ENCODE results near the gene NDUFB11. TPM values are rescaled to one million over a fixed set of nuclear protein-coding genes. Genes with fewer than 3 reads are reported as not detected.

NDUFB11 gene
- total and polyA plus RNA-seq, 8 donors, result 45.3 to 408 (median 94.3) TPM

- 77 to 92% (median 86%) methylated on average over 22 to 23 of the region's 23 CpGs for WGBS, 5 donors
- intact Hi-C loops (cut with DNase I; ENCODE audit: low total_unique reads), result no loop called here
- Histone ChIP-seq H3K9me3 (no peaks in the 10 kb centered on the region), H3K4me3 (no peak overlapping the region), H3K27ac (no peak overlapping the region), H3K27me3 (peaks cover 0 to 17% (median 0%) of the 10 kb centered on the region in 3 donors), H3K4me1 (no peaks in the 10 kb centered on the region), H3K36me3 (peaks cover 41 to 100% (median 98%) of the 10 kb centered on the region in 4 donors)
- no peak for DNase-seq
- TF ChIP-seq POLR2A (IDR thresholded peaks at IDR 0.05) (no peak), CTCF (IDR thresholded peaks at IDR 0.05) (no peak)
Observed at GRCh38 chrX:47174846-47175587, 30.5 kb upstream of the NDUFB11 start.

- no peaks in the 10 kb centered on the region for H3K4me1 ChIP-seq
- no peaks in the 10 kb centered on the region for H3K9me3 ChIP-seq
- intact Hi-C loops (cut with DNase I; ENCODE audit: low total_unique reads), result no loop called here
- peaks cover 0 to 17% (median 0%) of the 10 kb centered on the region in 3 donors for H3K27me3 ChIP-seq
- 70 to 97% (median 88%) methylated on average over 7 to 12 of the region's 12 CpGs for WGBS, 5 donors
- no peak for DNase-seq
- no peak overlapping the region for H3K27ac ChIP-seq
- no peak overlapping the region for H3K4me3 ChIP-seq
- no peak for TF ChIP-seq POLR2A (IDR thresholded peaks at IDR 0.05)
- no peak for TF ChIP-seq EP300 (IDR thresholded peaks at IDR 0.05)
- TF ChIP-seq POLR2AphosphoS5 (IDR thresholded peaks at IDR 0.05), result no peak
- no peak for TF ChIP-seq CTCF (IDR thresholded peaks at IDR 0.05)
- H3K36me3 ChIP-seq, result peaks cover 36 to 100% (median 98%) of the 10 kb centered on the region in 4 donors
Observed at GRCh38 chrX:47174376-47174775, 29.9 kb upstream of the NDUFB11 start.

GRCh38 chrX:47172971-47173792, 28.7 kb upstream of the NDUFB11 start:
- intact Hi-C loops (cut with DNase I; ENCODE audit: low total_unique reads), result no loop called here
- H3K4me3 ChIP-seq, result no peak overlapping the region
- peaks cover 30 to 94% (median 92%) of the 10 kb centered on the region in 4 donors for H3K36me3 ChIP-seq
- H3K27ac ChIP-seq, result no peak overlapping the region
- H3K27me3 ChIP-seq, result peaks cover 0 to 21% (median 0%) of the 10 kb centered on the region in 3 donors
- no peaks in the 10 kb centered on the region for H3K4me1 ChIP-seq
- peak in 1 of 2 donors; percentile 20 for DNase-seq
- H3K9me3 ChIP-seq, result no peaks in the 10 kb centered on the region
- 81 to 90% (median 86%) methylated on average over 7 to 18 of the region's 18 CpGs for WGBS, 5 donors
- TF ChIP-seq POLR2A (IDR thresholded peaks at IDR 0.05), result no peak
- no peak for TF ChIP-seq POLR2AphosphoS5 (IDR thresholded peaks at IDR 0.05)

- no peak overlapping the region for H3K4me3 ChIP-seq
- DNase-seq, result peak in 1 of 2 donors; percentile 9
- 74 to 94% (median 83%) methylated on average over 3 to 7 of the region's 7 CpGs for WGBS, 5 donors
- intact Hi-C loops (cut with DNase I; ENCODE audit: low total_unique reads), result no loop called here
- H3K4me1 ChIP-seq, result no peaks in the 10 kb centered on the region
- H3K9me3 ChIP-seq, result no peaks in the 10 kb centered on the region
- no peak for TF ChIP-seq POLR2A (IDR thresholded peaks at IDR 0.05)
- TF ChIP-seq POLR2AphosphoS5 (IDR thresholded peaks at IDR 0.05), result no peak
- no peak for TF ChIP-seq CTCF (IDR thresholded peaks at IDR 0.05)
- peaks cover 0 to 15% (median 0%) of the 10 kb centered on the region in 3 donors for H3K27me3 ChIP-seq
- H3K36me3 ChIP-seq, result peaks cover 24 to 88% (median 85%) of the 10 kb centered on the region in 4 donors
- H3K27ac ChIP-seq, result no peak overlapping the region
Observed at GRCh38 chrX:47172549-47172948, 28.0 kb upstream of the NDUFB11 start.
